Measurements from ENCODE around the gene CALHM5.
A peak's percentile ranks its signal among the peaks of the same experiment; 100 is the strongest.
"Not testable (repeated sequence)": the region's sequence is repeated elsewhere in the genome, so short reads cannot be mapped to it uniquely, and the experiment has no call there.

Gene CALHM5, protein sequence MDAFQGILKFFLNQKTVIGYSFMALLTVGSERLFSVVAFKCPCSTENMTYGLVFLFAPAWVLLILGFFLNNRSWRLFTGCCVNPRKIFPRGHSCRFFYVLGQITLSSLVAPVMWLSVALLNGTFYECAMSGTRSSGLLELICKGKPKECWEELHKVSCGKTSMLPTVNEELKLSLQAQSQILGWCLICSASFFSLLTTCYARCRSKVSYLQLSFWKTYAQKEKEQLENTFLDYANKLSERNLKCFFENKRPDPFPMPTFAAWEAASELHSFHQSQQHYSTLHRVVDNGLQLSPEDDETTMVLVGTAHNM

DNA sequence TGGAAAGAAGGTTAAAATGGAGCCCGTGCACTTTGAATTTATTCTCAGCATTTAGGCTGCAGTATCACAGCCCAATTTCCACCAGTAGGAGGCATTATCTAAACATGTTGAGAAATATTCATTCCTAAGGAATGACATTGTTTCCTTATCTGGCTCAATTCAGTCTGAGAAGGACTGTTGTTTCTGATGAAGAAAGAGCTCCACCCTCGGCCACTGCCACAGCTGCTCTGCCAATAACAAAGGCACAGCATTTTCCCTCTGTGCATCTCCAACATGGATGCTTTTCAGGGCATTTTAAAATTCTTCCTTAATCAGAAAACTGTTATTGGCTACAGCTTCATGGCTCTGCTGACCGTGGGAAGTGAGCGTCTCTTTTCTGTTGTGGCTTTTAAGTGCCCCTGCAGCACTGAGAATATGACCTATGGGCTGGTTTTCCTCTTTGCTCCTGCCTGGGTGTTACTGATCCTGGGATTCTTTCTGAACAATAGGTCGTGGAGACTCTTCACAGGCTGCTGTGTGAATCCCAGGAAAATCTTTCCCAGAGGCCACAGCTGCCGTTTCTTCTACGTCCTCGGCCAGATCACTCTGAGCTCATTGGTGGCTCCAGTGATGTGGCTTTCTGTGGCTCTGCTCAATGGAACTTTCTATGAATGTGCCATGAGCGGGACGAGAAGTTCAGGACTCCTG, at the start of gene CALHM5:
Gene CALHM5, plus strand, starts transcription at position 216 of the 687 bp plus-strand sequence. Its CDS starts 58 bp downstream, at position 274.
- DNase-seq, result peak; percentile 86

DNA sequence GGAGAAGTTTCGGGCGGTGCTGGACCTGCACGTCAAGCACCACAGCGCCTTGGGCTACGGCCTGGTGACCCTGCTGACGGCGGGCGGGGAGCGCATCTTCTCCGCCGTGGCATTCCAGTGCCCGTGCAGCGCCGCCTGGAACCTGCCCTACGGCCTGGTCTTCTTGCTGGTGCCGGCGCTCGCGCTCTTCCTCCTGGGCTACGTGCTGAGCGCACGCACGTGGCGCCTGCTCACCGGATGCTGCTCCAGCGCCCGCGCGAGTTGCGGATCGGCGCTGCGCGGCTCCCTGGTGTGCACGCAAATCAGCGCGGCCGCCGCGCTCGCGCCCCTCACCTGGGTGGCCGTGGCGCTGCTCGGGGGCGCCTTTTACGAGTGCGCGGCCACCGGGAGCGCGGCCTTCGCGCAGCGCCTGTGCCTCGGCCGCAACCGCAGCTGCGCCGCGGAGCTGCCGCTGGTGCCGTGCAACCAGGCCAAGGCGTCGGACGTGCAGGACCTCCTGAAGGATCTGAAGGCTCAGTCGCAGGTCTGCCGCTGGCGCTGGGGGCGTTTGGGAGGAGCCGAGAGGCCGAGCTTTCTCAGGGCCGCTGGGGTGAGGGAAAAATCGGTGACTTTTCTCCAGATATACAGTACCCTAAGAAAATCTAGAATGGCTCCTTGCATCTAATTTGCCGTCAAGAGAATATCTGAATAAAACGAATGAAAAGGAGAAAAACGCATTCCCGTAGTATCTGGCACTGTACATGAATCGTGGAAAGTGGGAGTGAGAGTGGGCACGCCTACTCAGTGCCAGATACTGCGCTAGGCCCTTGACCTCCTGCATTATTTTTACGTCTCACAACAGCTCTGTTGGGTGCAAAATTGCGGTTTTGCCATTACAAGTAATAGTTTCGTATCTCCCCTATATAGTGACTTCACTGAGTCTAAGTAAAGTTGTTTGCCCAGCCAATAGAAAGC, 49.2 kb upstream of the CALHM5 start:
- peak; percentile 74 for DNase-seq

- DNase-seq, result no peak
Measured at GRCh38 chr6:116463301-116463700, 48.1 kb upstream of the CALHM5 start.

GRCh38 chr6:116465246-116465645, 46.2 kb upstream of the CALHM5 start:
- DNase-seq, result no peak

DNA sequence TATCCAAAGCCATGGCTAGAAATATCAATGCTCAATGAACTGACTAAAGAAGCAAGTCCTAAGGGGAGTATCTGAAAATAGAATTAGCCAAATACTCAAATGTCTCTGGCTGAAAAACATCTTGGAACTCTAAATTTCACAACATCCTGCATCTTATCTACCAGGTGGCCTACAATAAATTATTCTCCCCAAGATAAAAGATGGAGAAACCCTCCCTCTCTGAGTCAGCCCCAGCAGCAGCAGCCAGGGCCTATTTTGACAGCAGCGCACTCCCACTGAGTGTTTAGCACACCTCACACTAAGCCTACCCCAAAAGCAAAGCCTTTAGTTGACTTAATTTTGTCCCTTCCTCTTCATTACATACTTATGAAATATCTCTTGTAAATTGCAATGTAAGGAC, 44.3 kb upstream of the CALHM5 start:
- DNase-seq, result no peak

GRCh38 chr6:116467514-116467913, 43.9 kb upstream of the CALHM5 start:
- DNase-seq, result no peak

DNA sequence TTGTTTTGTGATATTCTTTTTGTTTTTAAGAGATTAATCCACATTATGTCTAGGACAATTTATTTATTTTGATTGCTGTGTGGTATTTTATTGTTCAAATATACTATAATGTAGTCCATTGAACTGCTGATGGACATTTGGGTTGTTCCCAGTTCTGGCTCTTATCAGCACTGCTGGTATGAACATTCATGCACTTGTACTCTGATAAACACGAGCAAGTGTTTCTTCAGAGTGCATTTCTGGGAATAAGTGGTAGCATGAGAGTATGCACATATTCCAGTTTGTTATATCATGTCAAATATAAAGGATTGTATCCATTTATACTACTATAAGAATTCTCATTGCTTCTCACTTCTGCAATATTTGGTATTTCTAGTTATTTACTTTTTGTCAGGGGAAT, 43.1 kb upstream of the CALHM5 start:
- DNase-seq, result no peak

DNA sequence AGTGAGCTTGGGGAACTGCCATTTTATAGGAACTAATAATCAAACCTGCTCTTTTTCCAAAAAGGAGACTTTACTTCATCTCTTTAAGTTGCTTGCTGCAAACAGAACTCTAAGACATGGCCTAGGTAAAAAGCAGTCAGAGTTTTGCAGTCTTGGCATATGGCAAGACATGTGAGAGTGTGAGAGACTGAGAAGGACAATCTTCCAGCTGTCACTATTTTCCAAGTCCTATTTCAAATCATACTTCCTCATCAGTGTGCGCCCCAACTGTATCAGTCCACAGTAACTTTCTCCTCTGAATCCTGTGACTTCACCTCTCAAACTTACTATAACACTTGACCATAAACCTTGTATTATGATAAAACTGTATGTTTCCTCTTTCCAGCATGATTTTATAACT, 39.9 kb upstream of the CALHM5 start:
- no peak for DNase-seq

DNA sequence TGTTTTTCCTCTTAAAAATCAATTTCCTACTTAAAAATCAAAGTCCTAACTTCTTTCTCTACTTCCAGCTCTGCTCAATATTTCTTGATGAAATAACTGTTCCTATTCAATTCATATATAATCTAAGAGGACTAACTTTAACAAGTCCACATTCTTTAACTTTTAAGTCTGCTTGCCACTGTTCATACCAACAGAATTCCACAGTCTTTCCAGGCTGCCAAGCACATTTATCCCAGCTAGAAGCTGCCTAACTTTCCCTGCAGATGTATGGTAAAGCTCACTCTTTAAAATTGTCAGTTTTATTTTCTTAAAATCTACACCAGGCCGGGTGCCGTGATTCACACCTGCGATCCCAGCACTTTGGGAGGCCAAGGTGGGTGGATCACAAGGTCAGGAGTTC, 38.7 kb upstream of the CALHM5 start:
- no peak for DNase-seq

DNA sequence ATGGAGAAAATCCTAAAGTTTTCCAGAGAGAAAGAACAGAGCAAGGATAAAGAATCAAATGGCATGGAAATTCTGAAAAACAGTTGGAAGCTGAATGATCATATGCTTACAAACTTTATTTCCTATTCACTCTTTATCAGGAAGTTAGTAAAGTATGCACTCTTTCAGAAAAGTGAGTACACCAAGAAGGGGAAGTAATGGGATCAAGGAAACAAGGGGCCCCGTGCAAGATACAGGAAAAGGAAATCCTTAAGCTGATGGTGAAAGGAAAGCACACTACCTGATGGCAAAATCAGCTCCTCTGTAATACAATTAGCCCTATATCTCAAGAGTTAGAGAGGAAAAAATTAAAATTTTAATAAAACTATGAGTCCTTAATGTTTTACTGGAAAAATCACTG, 36.3 kb upstream of the CALHM5 start:
- DNase-seq, result no peak

DNA sequence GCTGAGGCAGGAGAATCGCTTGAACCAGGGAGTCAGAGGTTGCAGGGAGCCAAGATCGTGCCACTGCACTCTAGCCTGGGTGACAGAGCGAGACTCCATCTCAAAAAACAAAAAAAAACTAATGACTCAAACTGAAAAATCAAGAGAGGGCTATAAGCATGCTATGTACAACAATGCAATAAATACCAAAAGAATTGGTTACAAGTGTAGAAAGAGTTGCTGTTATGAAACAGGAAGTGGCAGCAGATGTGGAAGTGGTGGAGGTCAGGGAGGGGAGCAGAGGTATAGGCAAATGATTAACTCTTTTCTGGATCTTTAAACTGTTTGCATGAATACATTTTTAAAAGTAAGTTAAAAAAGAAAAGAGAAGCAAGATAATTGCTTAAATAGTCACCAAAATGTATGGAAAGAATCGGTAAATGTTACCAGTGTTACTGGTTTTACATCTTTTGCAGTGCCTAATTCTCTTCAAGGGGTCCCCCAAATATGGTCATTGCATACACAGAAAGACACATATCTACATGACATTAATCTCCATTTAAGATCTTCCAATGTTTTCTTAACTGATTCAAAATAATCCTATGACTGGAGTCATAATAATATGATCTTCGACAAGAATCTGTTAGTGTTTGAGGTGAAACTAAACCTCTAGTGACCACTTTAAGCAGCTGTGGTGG, 35.3 kb upstream of the CALHM5 start:
- DNase-seq, result peak; percentile 23

DNA sequence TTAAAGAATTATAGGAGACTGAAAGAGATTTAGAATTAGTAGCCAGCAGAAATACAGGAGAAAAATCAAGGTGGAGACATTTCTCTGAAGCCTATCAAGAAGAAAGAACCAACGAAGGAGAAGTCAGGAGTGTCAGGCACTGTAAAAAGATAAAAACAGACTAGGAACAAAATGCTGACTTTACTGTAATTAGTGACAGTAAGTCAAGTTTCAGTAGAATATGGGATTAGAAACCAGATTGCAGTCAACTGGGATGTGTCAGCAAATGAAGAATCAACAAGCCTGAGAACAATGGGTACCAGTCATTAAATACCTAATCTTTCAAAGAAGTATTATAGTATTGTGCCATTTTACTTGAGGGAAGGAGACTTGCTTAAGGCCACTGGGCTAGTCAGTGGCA, 28.7 kb upstream of the CALHM5 start:
- no peak for DNase-seq

DNA sequence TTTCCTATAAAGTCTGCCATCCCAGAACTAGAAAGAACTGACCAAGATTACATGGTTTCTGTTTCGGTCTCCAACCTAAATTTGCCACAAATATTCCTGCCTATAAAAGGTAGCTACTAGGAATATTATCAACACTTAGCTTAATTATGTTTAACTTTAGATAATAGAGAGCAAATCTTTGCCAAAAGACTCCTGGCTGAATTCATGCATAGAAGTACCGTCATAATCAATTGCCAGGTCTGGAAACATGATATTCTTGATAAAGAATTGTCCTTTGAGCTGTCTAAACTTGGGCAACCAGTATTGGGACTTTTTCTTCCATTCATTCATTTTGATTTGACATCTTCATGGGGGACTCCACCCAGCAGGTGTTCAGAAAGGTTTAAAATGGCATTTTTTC, 27.8 kb upstream of the CALHM5 start:
- no peak for DNase-seq

- DNase-seq, result peak; percentile 35
Measured at GRCh38 chr6:116485559-116486184, 25.8 kb upstream of the CALHM5 start.

DNA sequence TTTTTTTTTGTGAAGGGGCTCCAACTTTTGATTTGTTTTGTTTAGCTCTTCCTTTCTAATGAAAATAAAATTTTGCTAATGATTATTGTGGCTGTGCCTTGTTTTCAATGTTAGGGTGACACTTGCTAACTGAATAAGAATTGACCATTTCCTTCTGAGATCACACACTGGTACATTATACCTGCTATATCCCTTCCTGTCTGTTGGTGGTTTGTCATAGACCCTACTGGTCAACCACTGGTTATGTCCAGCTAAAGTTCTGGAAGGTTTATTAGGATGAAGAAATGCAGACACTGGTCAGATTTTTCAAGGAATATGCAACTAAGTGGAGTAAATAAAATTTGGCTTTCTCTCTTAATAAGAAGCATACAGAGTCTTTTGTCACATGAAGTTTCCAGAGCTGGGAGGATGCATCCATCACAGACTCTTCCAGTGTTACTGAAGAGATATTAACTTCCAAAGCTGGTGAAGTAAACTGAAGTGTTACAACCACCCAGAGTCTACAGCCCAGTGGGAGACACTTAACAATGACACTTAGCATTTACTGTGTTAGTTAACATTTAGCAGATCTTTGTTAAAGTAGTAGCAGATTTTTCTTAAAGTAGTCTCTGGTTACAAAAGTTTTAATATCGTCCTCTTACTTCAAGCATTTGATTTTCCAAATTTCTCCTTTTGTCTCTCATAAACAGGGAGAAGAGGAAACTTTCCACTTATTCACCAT, 19.7 kb upstream of the CALHM5 start:
- DNase-seq, result no peak

DNA sequence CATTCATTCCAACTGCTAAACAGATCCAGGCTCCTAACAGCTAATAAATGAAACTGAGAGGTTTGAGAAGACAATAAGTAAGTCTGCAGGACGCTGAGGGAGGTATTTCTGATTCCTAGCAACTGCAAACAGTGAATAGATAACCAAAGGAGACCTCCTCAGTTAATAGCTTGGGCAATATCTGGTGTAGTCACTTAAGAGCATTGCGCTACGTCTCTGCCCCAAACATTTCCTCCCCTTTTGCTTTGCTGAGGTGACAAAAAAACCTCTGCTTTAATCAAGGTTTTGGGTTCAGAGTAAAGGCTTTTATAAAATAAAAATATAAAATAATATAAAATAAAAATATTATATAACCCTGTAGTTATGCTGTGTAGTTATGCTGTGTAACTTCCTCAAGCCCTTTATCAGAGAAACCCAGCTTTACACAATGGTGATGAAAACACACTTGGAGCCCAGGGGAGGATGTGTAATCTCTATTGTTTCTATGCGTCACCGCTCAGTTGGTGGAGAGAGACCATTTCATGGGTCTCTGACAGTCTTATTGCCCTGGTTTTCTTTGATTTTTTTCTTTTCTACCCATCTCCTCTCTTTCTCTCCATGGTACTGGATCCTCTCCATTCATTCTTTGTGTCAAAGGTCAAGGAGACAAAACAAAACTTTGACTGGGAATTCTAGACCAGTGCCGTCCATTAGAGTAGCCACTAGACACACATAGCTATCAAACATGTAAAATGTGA, 18.9 kb upstream of the CALHM5 start:
- DNase-seq, result no peak

DNA sequence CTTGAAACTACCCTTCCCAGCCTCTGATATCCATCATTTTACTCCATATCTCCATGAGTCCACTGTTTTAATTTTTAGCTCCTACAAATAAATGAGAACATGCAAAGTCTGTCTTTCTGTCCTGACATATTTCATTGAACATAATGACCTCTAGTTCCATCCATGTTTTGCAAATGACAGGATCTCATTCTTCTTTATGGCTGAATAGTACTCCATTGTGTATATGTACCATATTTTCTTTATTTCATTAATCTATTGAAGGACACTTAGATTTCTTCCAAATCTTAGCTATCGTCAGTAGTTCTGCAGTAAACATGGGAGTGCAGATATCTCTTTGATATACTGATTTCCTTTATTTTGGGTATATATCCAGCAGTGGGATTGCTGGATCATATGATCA, 16.3 kb upstream of the CALHM5 start:
- not testable (repeated sequence) for DNase-seq

DNA sequence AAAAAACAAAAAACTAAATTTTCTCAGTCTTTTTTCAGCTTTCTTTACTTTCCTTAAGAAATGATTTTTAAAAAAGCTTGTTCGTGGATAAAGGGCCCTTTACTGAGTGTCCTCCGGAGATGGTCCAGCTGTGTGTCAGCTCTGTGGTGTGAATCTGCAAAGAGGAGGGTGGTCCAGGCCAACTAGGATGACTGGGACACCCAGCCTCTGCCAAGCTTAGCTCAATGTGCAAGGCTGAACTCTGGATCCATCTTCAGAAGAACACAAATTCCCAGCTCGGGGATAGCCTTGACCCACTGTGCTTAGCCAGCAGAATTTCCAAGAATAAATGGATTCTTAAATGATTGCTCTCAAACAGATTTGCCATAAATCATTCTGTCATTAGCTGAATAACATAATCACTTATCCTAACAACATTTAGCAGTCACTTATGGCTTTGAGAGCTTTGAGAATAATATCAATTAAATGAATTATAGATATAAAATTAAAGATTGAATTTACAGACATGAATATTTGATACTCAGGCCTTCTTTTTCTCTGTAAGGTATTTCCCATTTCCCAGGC, 14.2 kb upstream of the CALHM5 start:
- no peak for DNase-seq

- no peak for DNase-seq
Measured at GRCh38 chr6:116500969-116501433, 10.4 kb upstream of the CALHM5 start.

DNA sequence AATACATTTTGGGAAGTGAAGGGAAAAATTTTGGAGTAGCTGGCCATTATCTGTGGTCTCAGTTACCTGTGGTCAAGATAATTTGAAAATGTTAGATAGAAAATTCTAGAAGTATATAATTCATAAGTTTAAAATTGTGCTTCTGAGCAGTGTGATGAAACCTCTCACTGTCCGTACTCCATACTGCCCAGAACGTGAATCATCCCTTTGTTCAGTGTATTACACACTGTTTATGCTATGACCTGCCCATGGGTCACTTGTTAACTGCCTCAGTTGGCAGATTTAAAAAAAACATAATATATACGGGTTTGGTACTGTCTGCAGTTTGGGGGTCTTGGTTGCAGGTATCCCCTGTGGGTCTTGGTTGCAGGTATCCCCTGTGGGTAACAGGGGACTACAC, 4.1 kb upstream of the CALHM5 start:
- no peak for DNase-seq

GRCh38 chr6:116508527-116508926, 2.9 kb upstream of the CALHM5 start:
- no peak for DNase-seq
